ENCODE results near the gene TNRC18. TPM values are rescaled to one million over a fixed set of nuclear protein-coding genes. Genes with fewer than 3 reads are reported as not detected.
"Not testable (repeated sequence)": the region's sequence is repeated elsewhere in the genome, so short reads cannot be mapped to it uniquely, and the experiment has no call there.

TNRC18 gene
- total RNA-seq, 2 donors from 2014 or later, result 182 to 244 TPM

GRCh38 chr7:5362466-5362865, 61.2 kb downstream of the TNRC18 start:
- DNase-seq (ENCODE audit: low spot score), result no peak
- Histone ChIP-seq H3K27ac (no peak overlapping the region), H3K9me3 (no peaks in the 10 kb centered on the region), H3K4me1 (ENCODE audit: control insufficient read depth in 1 of 2, low read depth in 2 of 2) (peaks cover 6 to 48% of the 10 kb centered on the region in 2 donors), H3K4me3 (no peak overlapping the region), H3K27me3 (replicated peaks; ENCODE audit: insufficient read depth) (no peaks in the 10 kb centered on the region), H3K36me3 (peaks cover 41% of the 10 kb centered on the region)
- TF ChIP-seq CTCF (IDR thresholded peaks at IDR 0.05), result no peak
- no peak for ATAC-seq (ENCODE audit: insufficient number of reproducible peaks, low FRiP score, low read depth)

GRCh38 chr7:5361446-5362127, 62.0 kb downstream of the TNRC18 start:
- Histone ChIP-seq H3K27me3 (replicated peaks; ENCODE audit: insufficient read depth) (no peaks in the 10 kb centered on the region), H3K4me3 (no peak overlapping the region), H3K9me3 (no peaks in the 10 kb centered on the region), H3K4me1 (ENCODE audit: control insufficient read depth in 1 of 2, low read depth in 2 of 2) (peaks cover 6 to 51% of the 10 kb centered on the region in 2 donors), H3K27ac (no peak overlapping the region), H3K36me3 (peaks cover 45% of the 10 kb centered on the region)
- no peak for DNase-seq (ENCODE audit: low spot score)
- no peak for ATAC-seq (ENCODE audit: insufficient number of reproducible peaks, low FRiP score, low read depth)
- TF ChIP-seq CTCF (IDR thresholded peaks at IDR 0.05), result no peak

- no peak overlapping the region for H3K27ac ChIP-seq
- ATAC-seq (ENCODE audit: insufficient number of reproducible peaks, low FRiP score, low read depth), result no peak
These were observed 62.7 kb downstream of the TNRC18 start for GRCh38 chr7:5360971-5361370.

GRCh38 chr7:5360451-5360850, 63.2 kb downstream of the TNRC18 start:
- no peak for TF ChIP-seq CTCF (IDR thresholded peaks at IDR 0.05)
- H3K27ac ChIP-seq, result no peak overlapping the region
- peaks cover 6 to 46% of the 10 kb centered on the region in 2 donors for H3K4me1 ChIP-seq (ENCODE audit: control insufficient read depth in 1 of 2, low read depth in 2 of 2)
- H3K27me3 ChIP-seq (replicated peaks; ENCODE audit: insufficient read depth), result no peaks in the 10 kb centered on the region
- DNase-seq (ENCODE audit: low spot score), result no peak
- H3K4me3 ChIP-seq, result no peak overlapping the region
- peaks cover 52% of the 10 kb centered on the region for H3K36me3 ChIP-seq
- H3K9me3 ChIP-seq, result no peaks in the 10 kb centered on the region
- no peak for ATAC-seq (ENCODE audit: insufficient number of reproducible peaks, low FRiP score, low read depth)

More at GRCh38 chr7:5360971-5361370, 62.7 kb downstream of the TNRC18 start:
- no peak overlapping the region for H3K4me3 ChIP-seq
- H3K27me3 ChIP-seq (replicated peaks; ENCODE audit: insufficient read depth), result no peaks in the 10 kb centered on the region
- H3K4me1 ChIP-seq (ENCODE audit: control insufficient read depth in 1 of 2, low read depth in 2 of 2), result peaks cover 6 to 46% of the 10 kb centered on the region in 2 donors
- peaks cover 48% of the 10 kb centered on the region for H3K36me3 ChIP-seq
- no peak for DNase-seq (ENCODE audit: low spot score)
- H3K9me3 ChIP-seq, result no peaks in the 10 kb centered on the region
- no peak for TF ChIP-seq CTCF (IDR thresholded peaks at IDR 0.05)

- H3K9me3 ChIP-seq; DNase-seq (ENCODE audit: low spot score); H3K27ac ChIP-seq; H3K27me3 ChIP-seq (replicated peaks; ENCODE audit: insufficient read depth); ATAC-seq (ENCODE audit: insufficient number of reproducible peaks, low FRiP score, low read depth); H3K4me3 ChIP-seq: not testable (repeated sequence)
- peaks cover 56% of the 10 kb centered on the region for H3K36me3 ChIP-seq
- peaks cover 6 to 49% of the 10 kb centered on the region in 2 donors for H3K4me1 ChIP-seq (ENCODE audit: control insufficient read depth in 1 of 2, low read depth in 2 of 2)
These were observed 63.6 kb downstream of the TNRC18 start for GRCh38 chr7:5360021-5360420.

GRCh38 chr7:5359344-5359743, 64.3 kb downstream of the TNRC18 start:
- no peak for ATAC-seq (ENCODE audit: insufficient number of reproducible peaks, low FRiP score, low read depth)
- Histone ChIP-seq H3K36me3 (peaks cover 60% of the 10 kb centered on the region), H3K27ac (no peak overlapping the region), H3K27me3 (replicated peaks; ENCODE audit: insufficient read depth) (no peaks in the 10 kb centered on the region), H3K4me3 (no peak overlapping the region), H3K9me3 (no peaks in the 10 kb centered on the region), H3K4me1 (ENCODE audit: control insufficient read depth in 1 of 2, low read depth in 2 of 2) (peaks cover 12 to 49% of the 10 kb centered on the region in 2 donors)
- TF ChIP-seq CTCF (IDR thresholded peaks at IDR 0.05), result no peak
- no peak for DNase-seq (ENCODE audit: low spot score)

Data from thoracic aorta (tissue), 2 donors.